ENCODE data around the gene PTK6.
"Not testable (repeated sequence)": the region's sequence is repeated elsewhere in the genome, so short reads cannot be mapped to it uniquely, and the experiment has no call there.

Gene PTK6

GRCh38 chr20:63527184-63527583 is 10.0 kb downstream of the PTK6 start:
- no peak for DNase-seq

DNA sequence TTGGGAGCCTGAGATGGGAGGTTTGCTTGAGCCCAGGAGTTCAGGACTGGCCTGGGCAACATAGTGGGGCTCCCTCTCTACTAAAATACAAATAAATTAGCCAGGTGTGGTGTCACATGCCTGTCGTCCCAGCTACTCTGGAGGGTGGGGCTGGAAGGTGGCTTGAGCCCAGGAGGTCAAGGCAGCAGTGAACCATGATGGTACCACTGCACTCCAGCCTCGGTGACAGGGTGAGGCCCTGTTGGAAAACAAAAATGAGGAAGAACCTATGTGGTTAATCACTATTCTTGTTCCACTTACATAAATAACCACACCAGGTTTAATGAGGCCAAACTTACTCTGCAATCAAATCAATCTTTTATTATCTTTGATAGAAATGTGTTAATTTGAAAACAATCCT is 11.2 kb downstream of the PTK6 start:
- DNase-seq = no peak

DNA sequence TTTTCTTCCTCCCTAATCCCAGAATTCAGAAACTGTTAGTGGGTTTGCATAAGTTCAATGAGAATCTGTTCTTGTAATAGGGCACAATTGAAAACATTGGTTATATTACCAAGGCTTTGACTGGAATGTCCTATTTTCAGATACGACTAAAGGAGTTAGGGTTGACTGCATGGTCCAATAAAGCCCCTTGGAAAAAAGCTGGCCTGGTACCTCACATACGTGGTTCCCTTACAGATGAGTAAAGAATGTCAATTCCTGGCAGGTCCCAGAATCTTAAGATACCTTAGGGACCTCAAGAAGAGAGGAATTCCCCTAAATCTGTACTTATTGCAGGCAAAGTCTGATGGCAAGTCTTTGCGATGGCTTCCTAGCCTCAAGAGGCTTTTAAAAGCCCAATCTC is 12.0 kb downstream of the PTK6 start:
- no peak for DNase-seq

DNA sequence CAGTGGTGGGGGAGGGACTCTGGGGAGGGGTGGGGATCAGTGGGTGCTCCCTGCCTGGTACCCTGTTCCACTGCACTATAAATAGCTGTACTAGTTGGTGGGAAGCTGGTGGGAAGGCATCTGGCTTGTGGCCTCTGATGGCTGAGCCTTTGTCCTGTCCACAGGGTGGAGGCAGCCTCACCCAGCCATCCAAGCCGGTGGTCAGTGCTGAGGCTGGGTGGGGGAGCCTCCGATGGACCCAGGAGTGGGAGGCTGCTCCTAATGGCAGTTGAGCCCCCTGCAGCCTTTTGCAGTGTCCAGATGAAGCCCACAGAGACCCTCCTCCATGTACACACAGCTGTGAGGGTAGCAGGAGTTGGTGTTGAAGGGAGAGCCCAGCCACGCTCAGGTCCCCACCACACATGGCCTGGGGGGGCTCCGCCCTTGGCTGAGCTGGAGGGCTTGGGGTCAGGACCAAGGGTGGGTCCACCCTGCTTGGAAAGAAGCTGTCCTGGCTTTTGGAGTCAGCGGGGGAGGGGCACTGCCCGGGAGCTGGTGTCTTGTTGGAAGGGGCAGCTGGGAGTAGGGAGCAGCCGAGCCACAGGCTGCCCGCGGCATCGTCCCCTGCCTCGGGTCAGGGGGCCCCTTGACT is 14.1 kb downstream of the PTK6 start:
- no peak for DNase-seq

GRCh38 chr20:63522091-63522868 is 14.9 kb downstream of the PTK6 start:
- no peak for DNase-seq

DNA sequence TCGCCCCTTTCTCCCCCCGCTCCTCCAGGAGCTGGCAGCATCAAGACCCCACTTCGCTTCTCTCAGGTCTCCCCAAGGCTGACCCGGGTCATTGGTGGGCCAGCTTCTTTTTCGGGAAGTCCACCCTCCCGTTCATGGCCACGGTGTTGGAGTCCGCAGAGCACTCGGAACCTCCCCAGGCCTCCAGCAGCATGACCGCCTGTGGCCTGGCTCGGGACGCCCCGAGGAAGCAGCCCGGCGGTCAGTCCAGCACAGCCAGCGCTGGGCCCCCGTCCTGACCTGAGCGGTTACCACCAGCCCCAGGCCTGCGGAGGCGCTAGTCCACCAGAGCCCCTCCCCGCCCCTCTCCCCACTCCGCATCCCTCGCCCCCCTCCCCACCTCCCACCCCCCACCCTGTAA is 15.6 kb downstream of the PTK6 start:
- DNase-seq = no peak

- DNase-seq = peak; percentile 79
These were observed 16.1 kb downstream of the PTK6 start for GRCh38 chr20:63520934-63521601.

GRCh38 chr20:63520504-63520933 is 16.7 kb downstream of the PTK6 start, which contains the start of gene PPDPF:
Gene PPDPF (plus strand): TSS chr20:63520765. CDS start chr20:63521309, 544 bp downstream.
- peak; percentile 84 for DNase-seq

- DNase-seq = peak; percentile 84
These were observed 17.3 kb downstream of the PTK6 start for GRCh38 chr20:63519668-63520503.

DNA sequence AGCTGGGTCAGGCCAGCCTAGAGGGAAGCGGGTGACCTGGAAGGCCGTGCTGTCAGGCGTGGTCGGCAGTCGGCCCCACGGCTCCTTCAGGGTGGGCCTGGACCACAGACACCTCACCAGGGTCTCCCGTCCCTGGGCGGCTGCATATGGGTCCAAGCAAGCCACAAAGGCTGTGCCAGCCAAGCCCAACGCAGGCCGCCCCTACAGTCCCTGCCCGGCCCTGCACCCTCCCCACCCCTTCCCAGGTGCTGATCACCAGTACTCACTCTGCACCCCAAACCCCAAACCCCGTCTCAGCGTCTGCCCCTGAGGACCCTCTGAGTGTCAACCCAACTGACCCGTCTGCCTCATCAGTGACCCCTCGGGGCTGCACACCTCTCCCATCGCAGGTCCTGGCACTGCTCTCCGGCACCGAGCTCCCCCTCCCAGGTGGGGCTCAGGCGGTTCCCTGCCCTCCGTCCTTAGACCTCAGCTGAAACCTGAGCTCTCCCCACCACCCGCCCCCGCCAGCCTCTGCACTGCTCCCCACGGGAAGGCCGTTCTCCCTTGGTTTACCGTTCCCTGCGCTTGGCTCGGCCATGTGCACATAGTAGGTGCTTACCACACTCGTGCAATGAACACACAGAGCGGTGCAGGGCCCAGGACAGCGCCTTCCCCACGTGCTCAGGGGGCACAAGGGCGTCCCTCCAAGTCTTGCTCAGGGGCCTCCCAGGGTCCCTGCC is 18.1 kb downstream of the PTK6 start:
- no peak for DNase-seq

- no peak for DNase-seq
These were observed 18.8 kb downstream of the PTK6 start for GRCh38 chr20:63518351-63518861.

DNA sequence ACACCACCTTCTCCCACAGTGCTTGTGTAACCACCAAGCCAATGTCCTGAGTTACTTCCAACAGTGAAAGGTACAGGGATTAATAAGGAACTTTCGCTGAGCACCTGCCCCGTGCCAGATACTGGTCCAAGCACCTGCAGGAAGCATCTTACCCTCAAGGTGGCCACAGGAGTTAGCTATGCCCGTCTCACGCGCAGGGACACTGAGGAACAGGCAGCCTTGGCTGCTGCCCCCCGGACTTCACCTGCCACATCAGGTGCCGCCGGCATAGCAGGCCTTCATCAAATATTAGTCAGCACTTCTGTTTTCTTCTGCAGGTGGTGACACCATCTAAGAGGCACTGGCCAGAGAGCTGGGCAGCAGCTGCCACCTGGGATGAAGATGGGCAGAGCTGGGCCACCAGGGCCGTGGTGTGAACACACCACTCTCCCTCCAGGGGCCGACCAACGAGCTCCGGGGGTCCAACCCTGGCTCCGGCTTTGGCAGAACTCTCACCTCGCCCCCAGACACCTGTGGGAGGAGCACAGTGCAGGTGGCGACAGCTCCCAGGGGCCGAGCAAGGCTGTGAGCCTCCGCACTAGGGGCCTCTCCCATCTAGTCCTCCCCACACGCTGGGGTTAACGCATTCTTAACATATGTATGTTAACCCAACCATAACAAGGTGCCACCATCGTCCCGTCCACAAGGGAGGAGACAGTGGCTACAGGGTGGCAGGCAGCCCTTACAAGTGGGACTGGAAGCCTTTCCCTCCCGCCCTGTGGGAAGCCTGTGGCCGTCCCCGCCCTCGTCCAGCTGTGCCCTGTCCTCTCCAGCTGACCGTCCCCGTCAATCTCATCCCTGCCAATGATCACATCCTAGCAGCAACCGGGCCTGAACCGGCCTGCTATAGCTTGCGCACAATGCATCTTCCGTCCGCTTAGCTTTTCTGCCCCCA is 19.5 kb downstream of the PTK6 start:
- no peak for DNase-seq

- not testable (repeated sequence) for DNase-seq
These were observed 22.7 kb downstream of the PTK6 start for GRCh38 chr20:63514520-63514919.

DNA sequence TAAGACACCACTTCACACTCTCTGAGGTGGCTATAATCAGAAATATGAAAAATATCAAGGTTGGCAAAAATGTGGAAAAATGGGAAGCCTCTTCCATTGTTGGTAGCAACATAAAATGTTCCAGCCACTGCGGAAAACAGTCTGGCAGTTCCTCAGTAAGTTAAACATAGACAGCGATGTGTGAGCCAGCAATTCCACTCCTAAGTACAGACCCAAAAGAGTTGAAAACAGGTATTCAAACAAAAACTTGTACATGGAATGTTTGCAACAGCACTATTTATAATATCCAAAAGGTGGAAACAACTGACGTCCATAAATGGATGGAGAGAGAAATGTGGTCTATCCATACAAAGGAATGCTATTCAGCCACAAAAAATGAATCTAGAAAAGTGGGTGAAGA is 24.0 kb downstream of the PTK6 start:
- no peak for DNase-seq

DNA sequence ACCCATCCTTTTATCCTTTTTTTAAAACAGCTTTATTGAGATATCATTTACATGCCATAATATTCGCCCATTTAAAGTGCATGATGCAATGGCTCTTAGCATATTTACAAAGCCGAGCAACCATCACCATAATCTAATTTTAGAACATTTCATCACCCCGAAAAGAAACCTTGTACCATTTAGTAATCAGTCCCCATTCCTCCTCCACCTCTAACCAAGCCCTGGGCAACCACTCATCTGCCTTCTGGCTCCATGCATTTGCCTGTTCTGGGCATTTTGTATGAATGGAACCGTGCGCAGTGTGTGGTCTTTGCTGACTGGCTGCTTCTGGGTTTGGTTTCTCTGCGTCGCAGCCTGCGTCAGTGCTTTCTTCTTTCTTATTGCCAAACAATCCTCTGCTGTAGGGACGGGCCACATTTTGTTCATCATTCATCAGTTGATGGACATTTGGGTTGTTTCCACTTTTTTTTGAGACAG is 28.1 kb downstream of the PTK6 start:
- DNase-seq = peak; percentile 26

DNA sequence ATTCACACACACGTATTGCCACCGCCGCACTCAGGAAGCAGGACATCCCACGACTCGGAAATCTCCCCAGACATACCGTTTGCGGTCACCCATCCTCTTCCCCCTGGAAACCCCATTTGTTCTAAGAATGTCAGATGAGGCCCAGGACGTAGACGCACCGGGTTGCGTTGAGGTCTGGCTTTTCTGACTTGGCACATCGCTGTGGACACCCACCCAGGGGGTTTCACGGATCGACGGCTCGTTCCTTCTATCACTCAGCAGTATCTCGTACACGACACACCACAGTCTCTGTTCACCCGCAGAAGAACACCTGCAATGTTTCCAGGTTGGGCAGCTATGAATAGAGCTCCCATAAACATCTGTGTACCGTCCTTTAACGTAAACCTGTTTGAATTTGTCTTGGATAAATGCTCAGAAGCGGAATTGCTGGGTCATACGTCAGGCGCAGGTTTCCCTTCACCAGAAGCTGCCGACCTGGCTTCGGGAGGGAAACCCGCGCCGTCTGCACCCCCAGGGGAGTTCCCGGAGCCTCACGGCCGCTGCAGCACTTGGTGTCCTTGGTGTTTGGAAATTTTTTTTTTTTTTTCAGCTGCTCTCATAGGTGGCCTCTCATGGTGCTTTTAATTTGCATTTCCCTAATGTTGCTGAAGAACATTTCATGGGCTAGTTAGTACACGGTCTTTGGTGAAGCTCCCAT is 29.0 kb downstream of the PTK6 start:
- DNase-seq = no peak

- no peak for DNase-seq
These were observed 30.0 kb downstream of the PTK6 start for GRCh38 chr20:63507083-63507743.

- DNase-seq = no peak
These were observed 31.5 kb downstream of the PTK6 start for GRCh38 chr20:63505723-63506122.

DNA sequence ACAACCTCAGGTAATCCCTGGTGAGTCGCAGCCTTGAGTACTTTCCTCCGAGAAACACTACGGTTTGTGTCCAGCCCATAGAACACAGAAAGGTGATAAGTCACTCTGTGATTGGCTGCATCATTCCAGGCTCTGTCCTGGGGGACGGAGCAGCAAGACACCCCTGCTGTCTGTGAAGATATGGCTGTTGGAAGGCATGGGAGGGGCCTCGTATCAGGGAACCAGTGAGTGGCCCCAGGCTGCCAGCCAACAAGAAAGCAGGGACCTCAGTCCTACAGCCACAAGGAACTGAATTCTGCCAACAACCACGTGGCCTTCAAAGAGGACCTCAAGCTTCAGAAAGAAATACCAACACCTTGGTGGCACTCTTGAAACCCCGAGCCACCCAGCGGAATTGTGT is 31.9 kb downstream of the PTK6 start:
- DNase-seq = no peak

GRCh38 chr20:63504642-63505041 is 32.5 kb downstream of the PTK6 start:
- no peak for DNase-seq
